K562 (cell line): Measurements from ENCODE around the gene C2. TPM values are rescaled to one million over a fixed set of nuclear protein-coding genes. Genes with fewer than 3 reads are reported as not detected.
"Not testable (repeated sequence)": the region's sequence is repeated elsewhere in the genome, so short reads cannot be mapped to it uniquely, and the experiment has no call there.

Source experiments
- ATAC-seq: fragments of 200-7000 bp; cut with Tn5 transposase; 3 replicates; pipeline ENCODE4 v1.9.1; 2020; ENCODE audit warnings: moderate library complexity
- BruUV-seq: library from RNA; stranded (reverse); fragments of 400-500 nt; replicated peaks from 2 replicates; lab custom pipeline; 2021; lab: Mats Ljungman, UMichigan
- CTCF ChIA-PET: fragments of 300-600 bp; formaldehyde crosslinking; extraction: SDS; loops from one replicate; lab custom pipeline; 2021; ENCODE audit warnings: low intra/inter-chr PET ratio; lab: Yijun Ruan, JAX
- POLR2A ChIA-PET: fragments of 300-600, 350-650 bp; sonication (Branson Sonifier 250); formaldehyde crosslinking; extraction: SDS; loops from one replicate; lab custom pipeline; 2021; ENCODE audit warnings: antibody characterized with exemption, inconsistent platforms; lab: Yijun Ruan, JAX
- DNase-seq, 4 experiments: peaks; one replicate each; pipeline versions ENCODE4 v3.0.0 to v3.0.0-alpha.2; 2011 to 2018; ENCODE audit warnings: low spot score in 3 of 4, mixed read lengths in 3 of 4; ENCODE audit errors: extremely low read depth in 1 of 4
- FAIRE-seq: peaks from 2 replicates; lab custom pipeline; 2011; peaks lifted over from hg19 to GRCh38; lab: Jason Lieb, UNC
- H2AFZ ChIP-seq: 2 replicates; pipeline ENCODE4 v1.6.0; 2011; ENCODE audit warnings: low read depth, low read length, control low read depth, inconsistent platforms
- H3K27ac ChIP-seq: fragments of 200-600 bp; 3 replicates; pipeline ENCODE4 v1.8.0; 2011; ENCODE audit warnings: low read depth, mild to moderate bottlenecking, control low read depth, inconsistent platforms, low read length, moderate library complexity, mixed read lengths; ENCODE audit errors: extremely low read depth
- H3K27me3 ChIP-seq, 2 experiments: fragments of 300-600 bp in 1 of 2; 2 replicates in 1 of 2; 3 replicates in 1 of 2; pipeline versions ENCODE4 v1.6.0 to v1.8.0; 2011; ENCODE audit warnings: inconsistent platforms in 2 of 2, low read length in 2 of 2, mild to moderate bottlenecking in 1 of 2, mixed read lengths in 1 of 2, moderate library complexity in 1 of 2; ENCODE audit not compliant: control insufficient read depth in 2 of 2, insufficient read depth in 2 of 2
- H3K36me3 ChIP-seq: fragments of 300-600 bp; 3 replicates; pipeline ENCODE4 v1.8.0; 2011; ENCODE audit warnings: mild to moderate bottlenecking, low read length, inconsistent platforms; ENCODE audit not compliant: control insufficient read depth, insufficient read depth
- H3K4me1 ChIP-seq, 2 experiments: fragments of 200-600 bp in 1 of 2; replicated peaks in 1 of 2; 2 replicates in 1 of 2; 3 replicates in 1 of 2; pipeline versions ENCODE4 v1.5.1 to v1.8.0; 2011; ENCODE audit warnings: inconsistent platforms in 2 of 2, low read length in 2 of 2, mild to moderate bottlenecking in 1 of 2, mixed read lengths in 1 of 2, moderate library complexity in 1 of 2; ENCODE audit not compliant: control insufficient read depth in 2 of 2, insufficient read depth in 2 of 2
- H3K4me2 ChIP-seq: 2 replicates; pipeline ENCODE4 v1.6.1; 2011; ENCODE audit warnings: low read length, control low read depth, inconsistent platforms, mixed read lengths; ENCODE audit not compliant: insufficient read depth
- H3K4me3 ChIP-seq: fragments of 200-600 bp; sonication (generic), shearing (Covaris generic); 2 replicates; pipeline ENCODE4 v1.5.1; 2016; ENCODE audit warnings: control low read depth, inconsistent platforms
- H3K79me2 ChIP-seq: fragments of 200-600 bp; 3 replicates; pipeline ENCODE4 v1.8.0; 2011; ENCODE audit warnings: low read length, inconsistent platforms; ENCODE audit not compliant: control insufficient read depth, insufficient read depth
- H3K9ac ChIP-seq, 2 experiments: 2 replicates each; pipeline versions ENCODE4 v1.6.0 to v1.6.1; 2011; ENCODE audit warnings: low read depth in 2 of 2, low read length in 2 of 2, control low read depth in 1 of 2, inconsistent platforms in 1 of 2, mild to moderate bottlenecking in 1 of 2, mixed read lengths in 1 of 2; ENCODE audit not compliant: insufficient read depth in 1 of 2
- H3K9me1 ChIP-seq: one replicate; pipeline ENCODE4 v1.6.0; 2011; ENCODE audit warnings: inconsistent platforms, mild to moderate bottlenecking, low read length, moderate library complexity; ENCODE audit not compliant: control insufficient read depth, insufficient read depth
- H3K9me3 ChIP-seq: replicated peaks from 2 replicates; pipeline ENCODE4 v1.5.1; 2011; ENCODE audit warnings: low read depth, low read length, inconsistent platforms; ENCODE audit not compliant: control insufficient read depth, insufficient read depth
- H4K20me1 ChIP-seq: replicated peaks from 2 replicates; pipeline ENCODE4 v1.6.1; 2011; ENCODE audit warnings: low read length, inconsistent platforms, mixed read lengths; ENCODE audit not compliant: control insufficient read depth, insufficient read depth
- AFF4 ChIP-seq: sonication (generic); formaldehyde crosslinking; IDR thresholded peaks from 2 replicates; pipeline ENCODE4 v1.8.0; 2023; ENCODE audit warnings: mild to moderate bottlenecking, missing genetic modification reagents
- WGBS: fragments of 100-300 bp; shearing (Covaris generic); methylation state at CpG from one replicate; pipeline ENCODE4 v1.1.6; 2016; ENCODE audit warnings: low coverage, mixed read lengths; ENCODE audit not compliant: insufficient coverage; ENCODE audit errors: missing lambda C conversion rate; 5-methylcytosine and 5-hydroxymethylcytosine counted together
- in situ Hi-C: fragments of 300-500 bp; cut with MboI; formaldehyde crosslinking; loops from 4 replicates; pipeline ENCODE4 v1.15.0; 2018; ENCODE audit warnings: inconsistent platforms, mixed read lengths
- intact Hi-C: fragments of 100-400 bp; cut with micrococcal nuclease; formaldehyde crosslinking; loops from 2 replicates; pipeline ENCODE4 v1.14.2; 2022
- polyA plus RNA-seq, 8 experiments: library from polyadenylated mRNA; depleted of rRNA in 4 of 8; stranded (reverse) in 5 of 8; unstranded in 3 of 8; fragments of >200 nt; fragmentation: Nextera tagmentation in 2 of 8; fragmentation: Illumina TruSeq in 1 of 8; extraction: Ambion mirVana in 2 of 8; extraction: Trizol in 1 of 8; gene quantifications; 2 replicates each; pipeline versions ENCODE4 v1.2.1 to v1.2.3, GENCODE V29; 2011 to 2014; ENCODE audit warnings: inconsistent platforms in 1 of 8, missing spikeins in 1 of 8
- total RNA-seq, 7 experiments: library from RNA; depleted of rRNA in 6 of 7; stranded (reverse); fragments of >200 nt in 6 of 7; fragmentation: Illumina TruSeq in 2 of 7; extraction: Trizol in 2 of 7; gene quantifications; 2 replicates each; pipeline versions ENCODE4 v1.2.1 to v1.2.3, GENCODE V29; 2011 to 2021; ENCODE audit warnings: low replicate concordance in 1 of 7

Gene C2
- total and polyA plus RNA-seq, 9 of the 15 experiments (the other 6 are each of a cell fraction or from before 2014, with no cell fraction given): 0.05 to 1.1 (median 0.39) TPM; not detected in 1

DNA sequence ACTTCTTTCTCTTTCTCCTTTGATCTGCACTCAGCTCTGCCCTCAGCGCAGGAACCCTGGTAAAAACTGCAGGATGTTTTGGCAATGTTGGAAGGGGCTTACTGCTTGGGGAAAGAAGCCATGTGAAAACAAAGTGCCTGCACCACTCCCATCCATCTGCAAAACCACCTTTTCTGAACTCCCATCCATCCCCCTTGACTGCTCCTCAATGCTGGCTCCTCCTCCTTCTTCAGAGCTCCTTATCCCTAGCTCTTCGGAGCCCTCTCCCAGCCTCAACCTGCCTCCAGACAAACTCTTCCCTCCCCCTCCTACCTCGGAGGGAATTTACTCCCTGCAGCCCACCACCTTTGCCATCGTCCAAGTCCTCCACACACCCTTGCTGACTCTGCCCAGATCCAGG, 21.4 kb upstream of the C2 start (continued):
- TF ChIP-seq AFF4 (CRISPR knock-in tag): no peak
- TF ChIP-seq, all 486 proteins: peak for 0

- H3K9me1 ChIP-seq, H3K36me3 ChIP-seq, BruUV-seq, H3K4me3 ChIP-seq, H3K79me2 ChIP-seq, ATAC-seq, H3K27ac ChIP-seq, H3K4me2 ChIP-seq, H3K27me3 ChIP-seq, H3K9me3 ChIP-seq, in situ Hi-C loops, DNase-seq, CTCF ChIA-PET, FAIRE-seq, H4K20me1 ChIP-seq: not testable (repeated sequence)
- Histone ChIP-seq H3K4me1 (peaks cover 21 to 33% of the 10 kb centered on the region in 2 experiments), H3K9ac (peak overlapping the region in 1 of 2 experiments; percentile 76; a peak in 1 of 4 replicates), H2AFZ (peak overlapping the region; percentile 34; the same call in 1 of the 2 replicates)
- POLR2A ChIA-PET: interaction anchor here (0.6 to 1.6 kb wide), 6 partner anchors 9 to 92 kb away, joined by 3 to 7 read pairs (median 4); partner anchors contain the start of genes EHMT2, HSPA1A and HSPA1L
- intact Hi-C loops: loop anchor here (10.0 kb wide), 1 partner anchor 288 kb away; the partner anchor contains the start of genes GPSM3 and PBX2
- WGBS: 52% methylated on average over 8 of the region's 8 CpGs
Observed at GRCh38 chr6:31906727-31907126, 20.8 kb upstream of the C2 start.
